PC-9 (cell line): Measurements from ENCODE around the gene CACNA1D.

ENCODE experiments used
- CTCF ChIP-seq: fragments of 200-600 bp; sonication (generic); conservative IDR thresholded peaks from 2 replicates; pipeline ENCODE4 v1.6.1; 2017; ENCODE audit warnings: mixed run types, antibody characterized with exemption, mild to moderate bottlenecking, moderate library complexity
- EZH2 ChIP-seq: fragments of 200-600 bp; sonication (generic); IDR thresholded peaks from 2 replicates; pipeline ENCODE4 v1.8.0; 2017; ENCODE audit warnings: antibody characterized with exemption, low read depth

GRCh38 chr3:53772562-53772961 is 278.2 kb downstream of the CACNA1D start:
- TF ChIP-seq CTCF (no peak), EZH2 (no peak)
